Fibroblast of lung (primary cell): ENCODE data around the gene TIAM1.

Experiments used
- EZH2 ChIP-seq: IDR thresholded peaks from 2 replicates; pipeline ENCODE4 v1.5.1; 2012; ENCODE audit warnings: low read length, control low read depth, mild to moderate bottlenecking; ENCODE audit errors: missing control alignments
- TF ChIP-seq, protein P1 (sequence below), 2 donors: IDR thresholded peaks in 1 of 2; conservative IDR thresholded peaks in 1 of 2; 1 replicate in 1 of 2; 2 replicates in 1 of 2; pipeline ENCODE4 v1.5.1; 2011 to 2012; ENCODE audit warnings: low read length in 2 of 2, control low read depth in 1 of 2, inconsistent platforms in 1 of 2, low read depth in 1 of 2, mild to moderate bottlenecking in 1 of 2

DNA sequence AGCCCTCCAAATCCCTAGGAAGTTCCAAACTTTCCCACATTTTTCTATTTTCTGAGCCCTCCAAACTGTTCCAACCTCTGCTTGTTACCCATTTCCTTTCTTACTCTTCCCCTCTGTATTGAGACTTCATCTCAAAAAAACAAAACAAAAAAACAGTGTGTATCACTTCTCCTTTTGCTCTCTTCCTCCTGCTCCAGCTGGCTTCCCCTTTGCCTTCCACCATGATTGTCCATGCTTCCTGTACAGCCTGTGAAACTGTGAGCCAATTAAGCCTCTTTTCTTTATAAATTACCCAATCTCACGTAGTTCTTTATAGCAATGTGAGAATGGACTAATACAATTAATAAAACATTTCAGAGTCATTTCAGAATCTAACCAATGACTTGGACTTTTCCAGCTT, 236.2 kb downstream of the TIAM1 start:
- TF ChIP-seq, protein P1, sequence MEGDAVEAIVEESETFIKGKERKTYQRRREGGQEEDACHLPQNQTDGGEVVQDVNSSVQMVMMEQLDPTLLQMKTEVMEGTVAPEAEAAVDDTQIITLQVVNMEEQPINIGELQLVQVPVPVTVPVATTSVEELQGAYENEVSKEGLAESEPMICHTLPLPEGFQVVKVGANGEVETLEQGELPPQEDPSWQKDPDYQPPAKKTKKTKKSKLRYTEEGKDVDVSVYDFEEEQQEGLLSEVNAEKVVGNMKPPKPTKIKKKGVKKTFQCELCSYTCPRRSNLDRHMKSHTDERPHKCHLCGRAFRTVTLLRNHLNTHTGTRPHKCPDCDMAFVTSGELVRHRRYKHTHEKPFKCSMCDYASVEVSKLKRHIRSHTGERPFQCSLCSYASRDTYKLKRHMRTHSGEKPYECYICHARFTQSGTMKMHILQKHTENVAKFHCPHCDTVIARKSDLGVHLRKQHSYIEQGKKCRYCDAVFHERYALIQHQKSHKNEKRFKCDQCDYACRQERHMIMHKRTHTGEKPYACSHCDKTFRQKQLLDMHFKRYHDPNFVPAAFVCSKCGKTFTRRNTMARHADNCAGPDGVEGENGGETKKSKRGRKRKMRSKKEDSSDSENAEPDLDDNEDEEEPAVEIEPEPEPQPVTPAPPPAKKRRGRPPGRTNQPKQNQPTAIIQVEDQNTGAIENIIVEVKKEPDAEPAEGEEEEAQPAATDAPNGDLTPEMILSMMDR (conservative IDR thresholded peaks at IDR 0.05 in 1 of 2, IDR thresholded peaks at IDR 0.05 in 1 of 2; ENCODE audit: low read depth in 1 of 2, low read length in 2 of 2), result no peak
- TF ChIP-seq EZH2, result no peak
